ENCODE measurements around the gene TTLL9.
"Not testable (repeated sequence)": the region's sequence is repeated elsewhere in the genome, so short reads cannot be mapped to it uniquely, and the experiment has no call there.

Gene TTLL9

GRCh38 chr20:31922588-31922987 is 52.2 kb downstream of the TTLL9 start:
- no peak overlapping the region for H3K27ac ChIP-seq (ENCODE audit: insufficient read depth in 1 of 2, low read depth in 1 of 2, low read length in 2 of 2, poor library complexity in 1 of 2, severe bottlenecking in 2 of 2)
- no peak for DNase-seq
- H3K36me3 ChIP-seq (ENCODE audit: control insufficient read depth in 4 of 4, insufficient read depth in 4 of 4, low read length in 3 of 4): no peaks in the 10 kb centered on the region
- H3K4me3 ChIP-seq (ENCODE audit: control insufficient read depth in 1 of 7, extremely low read depth in 1 of 7, insufficient read depth in 4 of 7, low read depth in 2 of 7, low read length in 6 of 7): no peak overlapping the region
- ChIA-PET POLR2A (no interaction called here), CTCF (no interaction called here)
- no peaks in the 10 kb centered on the region for H3K9me3 ChIP-seq (ENCODE audit: control extremely low read depth in 1 of 5, control insufficient read depth in 4 of 5, insufficient read depth in 2 of 5, low read depth in 1 of 5, low read length in 4 of 5)
- peaks cover 0 to 22% (median 11%) of the 10 kb centered on the region in 4 experiments for H3K4me1 ChIP-seq (ENCODE audit: control extremely low read depth in 1 of 4, control insufficient read depth in 4 of 4, insufficient read depth in 4 of 4, low read length in 3 of 4)
- WGBS (ENCODE audit: insufficient coverage): 100% methylated on average over 3 of the region's 4 CpGs
- no peaks in the 10 kb centered on the region for H3K27me3 ChIP-seq (replicated peaks in 2 of 5; ENCODE audit: control insufficient read depth in 4 of 5, insufficient read depth in 5 of 5, low read length in 4 of 5)

- DNase-seq: peak in 2 of 3 donors; percentile 49 to 55
- 60% methylated on average over 5 of the region's 13 CpGs for WGBS (ENCODE audit: insufficient coverage)
- Histone ChIP-seq H3K9me3 (ENCODE audit: control extremely low read depth in 1 of 5, control insufficient read depth in 4 of 5, insufficient read depth in 2 of 5, low read depth in 1 of 5, low read length in 4 of 5) (no peaks in the 10 kb centered on the region), H3K36me3 (ENCODE audit: control insufficient read depth in 4 of 4, insufficient read depth in 4 of 4, low read length in 3 of 4) (no peaks in the 10 kb centered on the region), H3K4me1 (ENCODE audit: control extremely low read depth in 1 of 4, control insufficient read depth in 4 of 4, insufficient read depth in 4 of 4, low read length in 3 of 4) (peaks cover 0 to 13% (median under 1%) of the 10 kb centered on the region in 4 experiments), H3K4me3 (ENCODE audit: control insufficient read depth in 1 of 7, extremely low read depth in 1 of 7, insufficient read depth in 4 of 7, low read depth in 2 of 7, low read length in 6 of 7) (no peak overlapping the region), H3K27me3 (replicated peaks in 2 of 5; ENCODE audit: control insufficient read depth in 4 of 5, insufficient read depth in 5 of 5, low read length in 4 of 5) (no peaks in the 10 kb centered on the region), H3K27ac (ENCODE audit: insufficient read depth in 1 of 2, low read depth in 1 of 2, low read length in 2 of 2, poor library complexity in 1 of 2, severe bottlenecking in 2 of 2) (no peak overlapping the region)
- CTCF ChIA-PET: interaction anchor here (1.1 to 2.0 kb wide), 4 partner anchors 27 to 71 kb away, joined by 3 to 6 read pairs (median 4); partner anchors contain the start of gene PDRG1
- POLR2A ChIA-PET: no interaction called here
Observed at GRCh38 chr20:31923388-31924331, 53.2 kb downstream of the TTLL9 start.

GRCh38 chr20:31924561-31924960 is 54.1 kb downstream of the TTLL9 start:
- WGBS (ENCODE audit: insufficient coverage): 96% methylated on average over 8 of the region's 8 CpGs
- peaks cover 0 to 11% (median 0%) of the 10 kb centered on the region in 4 experiments for H3K4me1 ChIP-seq (ENCODE audit: control extremely low read depth in 1 of 4, control insufficient read depth in 4 of 4, insufficient read depth in 4 of 4, low read length in 3 of 4)
- no peak overlapping the region for H3K4me3 ChIP-seq (ENCODE audit: control insufficient read depth in 1 of 7, extremely low read depth in 1 of 7, insufficient read depth in 4 of 7, low read depth in 2 of 7, low read length in 6 of 7)
- H3K36me3 ChIP-seq (ENCODE audit: control insufficient read depth in 4 of 4, insufficient read depth in 4 of 4, low read length in 3 of 4): no peaks in the 10 kb centered on the region
- H3K27me3 ChIP-seq (replicated peaks in 2 of 5; ENCODE audit: control insufficient read depth in 4 of 5, insufficient read depth in 5 of 5, low read length in 4 of 5): no peaks in the 10 kb centered on the region
- ChIA-PET CTCF (interaction anchor here (1.1 to 2.0 kb wide), 5 partner anchors 11 to 72 kb away, joined by 3 to 6 read pairs (median 4); partner anchors contain the start of gene PDRG1), POLR2A (no interaction called here)
- no peak overlapping the region for H3K27ac ChIP-seq (ENCODE audit: insufficient read depth in 1 of 2, low read depth in 1 of 2, low read length in 2 of 2, poor library complexity in 1 of 2, severe bottlenecking in 2 of 2)
- DNase-seq: no peak
- no peaks in the 10 kb centered on the region for H3K9me3 ChIP-seq (ENCODE audit: control extremely low read depth in 1 of 5, control insufficient read depth in 4 of 5, insufficient read depth in 2 of 5, low read depth in 1 of 5, low read length in 4 of 5)

GRCh38 chr20:31925631-31926030 is 55.2 kb downstream of the TTLL9 start:
- Histone ChIP-seq H3K4me1 (ENCODE audit: control extremely low read depth in 1 of 4, control insufficient read depth in 4 of 4, insufficient read depth in 4 of 4, low read length in 3 of 4) (peaks cover 0 to 11% (median 0%) of the 10 kb centered on the region in 4 experiments), H3K27ac (ENCODE audit: insufficient read depth in 1 of 2, low read depth in 1 of 2, low read length in 2 of 2, poor library complexity in 1 of 2, severe bottlenecking in 2 of 2) (no peak overlapping the region), H3K36me3 (ENCODE audit: control insufficient read depth in 4 of 4, insufficient read depth in 4 of 4, low read length in 3 of 4) (no peaks in the 10 kb centered on the region), H3K9me3 (ENCODE audit: control extremely low read depth in 1 of 5, control insufficient read depth in 4 of 5, insufficient read depth in 2 of 5, low read depth in 1 of 5, low read length in 4 of 5) (no peaks in the 10 kb centered on the region), H3K4me3 (ENCODE audit: control insufficient read depth in 1 of 7, extremely low read depth in 1 of 7, insufficient read depth in 4 of 7, low read depth in 2 of 7, low read length in 6 of 7) (no peak overlapping the region), H3K27me3 (replicated peaks in 2 of 5; ENCODE audit: control insufficient read depth in 4 of 5, insufficient read depth in 5 of 5, low read length in 4 of 5) (no peaks in the 10 kb centered on the region)
- ChIA-PET POLR2A (no interaction called here), CTCF (interaction anchor here (1.1 to 1.3 kb wide), 2 partner anchors 10 to 31 kb away, joined by 3 read pairs; no protein-coding TSS in a partner anchor)
- 99% methylated on average over 7 of the region's 9 CpGs for WGBS (ENCODE audit: insufficient coverage)
- no peak for DNase-seq

GRCh38 chr20:31926493-31926892 is 56.1 kb downstream of the TTLL9 start:
- Histone ChIP-seq H3K9me3 (ENCODE audit: control extremely low read depth in 1 of 5, control insufficient read depth in 4 of 5, insufficient read depth in 2 of 5, low read depth in 1 of 5, low read length in 4 of 5) (no peaks in the 10 kb centered on the region), H3K36me3 (ENCODE audit: control insufficient read depth in 4 of 4, insufficient read depth in 4 of 4, low read length in 3 of 4) (no peaks in the 10 kb centered on the region), H3K27ac (ENCODE audit: insufficient read depth in 1 of 2, low read depth in 1 of 2, low read length in 2 of 2, poor library complexity in 1 of 2, severe bottlenecking in 2 of 2) (no peak overlapping the region), H3K4me1 (ENCODE audit: control extremely low read depth in 1 of 4, control insufficient read depth in 4 of 4, insufficient read depth in 4 of 4, low read length in 3 of 4) (peaks cover 0 to 11% (median 0%) of the 10 kb centered on the region in 4 experiments), H3K27me3 (replicated peaks in 2 of 5; ENCODE audit: control insufficient read depth in 4 of 5, insufficient read depth in 5 of 5, low read length in 4 of 5) (no peaks in the 10 kb centered on the region), H3K4me3 (ENCODE audit: control insufficient read depth in 1 of 7, extremely low read depth in 1 of 7, insufficient read depth in 4 of 7, low read depth in 2 of 7, low read length in 6 of 7) (no peak overlapping the region)
- 100% methylated on average over 1 of the region's 2 CpGs for WGBS (ENCODE audit: insufficient coverage)
- ChIA-PET CTCF (interaction anchor here (0.9 kb wide), 1 partner anchor 103 kb away, joined by 4 read pairs; no protein-coding TSS in a partner anchor), POLR2A (interaction anchor here (1.1 kb wide), 1 partner anchor 76 kb away, joined by 5 read pairs; no protein-coding TSS in a partner anchor)
- DNase-seq: no peak

- CTCF ChIA-PET: interaction anchor here (1.7 kb wide), 1 partner anchor 75 kb away, joined by 4 read pairs; no protein-coding TSS in a partner anchor
- POLR2A ChIA-PET: interaction anchor here (1.1 kb wide), 1 partner anchor 77 kb away, joined by 5 read pairs; no protein-coding TSS in a partner anchor
- Histone ChIP-seq H3K4me3 (ENCODE audit: control insufficient read depth in 1 of 7, extremely low read depth in 1 of 7, insufficient read depth in 4 of 7, low read depth in 2 of 7, low read length in 6 of 7) (no peak overlapping the region), H3K9me3 (ENCODE audit: control extremely low read depth in 1 of 5, control insufficient read depth in 4 of 5, insufficient read depth in 2 of 5, low read depth in 1 of 5, low read length in 4 of 5) (no peaks in the 10 kb centered on the region), H3K4me1 (ENCODE audit: control extremely low read depth in 1 of 4, control insufficient read depth in 4 of 4, insufficient read depth in 4 of 4, low read length in 3 of 4) (peaks cover 0 to 11% (median 0%) of the 10 kb centered on the region in 4 experiments), H3K27ac (ENCODE audit: insufficient read depth in 1 of 2, low read depth in 1 of 2, low read length in 2 of 2, poor library complexity in 1 of 2, severe bottlenecking in 2 of 2) (no peak overlapping the region), H3K36me3 (ENCODE audit: control insufficient read depth in 4 of 4, insufficient read depth in 4 of 4, low read length in 3 of 4) (no peaks in the 10 kb centered on the region), H3K27me3 (replicated peaks in 2 of 5; ENCODE audit: control insufficient read depth in 4 of 5, insufficient read depth in 5 of 5, low read length in 4 of 5) (no peaks in the 10 kb centered on the region)
- WGBS (ENCODE audit: insufficient coverage): 97% methylated on average over 5 of the region's 8 CpGs
- no peak for DNase-seq
Observed at GRCh38 chr20:31927627-31928159, 57.3 kb downstream of the TTLL9 start.

- H3K27ac ChIP-seq (ENCODE audit: insufficient read depth in 1 of 2, low read depth in 1 of 2, low read length in 2 of 2, poor library complexity in 1 of 2, severe bottlenecking in 2 of 2); POLR2A ChIA-PET; H3K36me3 ChIP-seq (ENCODE audit: control insufficient read depth in 4 of 4, insufficient read depth in 4 of 4, low read length in 3 of 4); H3K4me3 ChIP-seq (ENCODE audit: control insufficient read depth in 1 of 7, extremely low read depth in 1 of 7, insufficient read depth in 4 of 7, low read depth in 2 of 7, low read length in 6 of 7); H3K4me1 ChIP-seq (ENCODE audit: control extremely low read depth in 1 of 4, control insufficient read depth in 4 of 4, insufficient read depth in 4 of 4, low read length in 3 of 4); CTCF ChIA-PET; H3K9me3 ChIP-seq (ENCODE audit: control extremely low read depth in 1 of 5, control insufficient read depth in 4 of 5, insufficient read depth in 2 of 5, low read depth in 1 of 5, low read length in 4 of 5); DNase-seq; H3K27me3 ChIP-seq (replicated peaks in 2 of 5; ENCODE audit: control insufficient read depth in 4 of 5, insufficient read depth in 5 of 5, low read length in 4 of 5): not testable (repeated sequence)
- 100% methylated on average over 1 of the region's 4 CpGs for WGBS (ENCODE audit: insufficient coverage)
Observed at GRCh38 chr20:31929631-31930030, 59.2 kb downstream of the TTLL9 start.
